ENCODE results near the gene ODF2.

DNA sequence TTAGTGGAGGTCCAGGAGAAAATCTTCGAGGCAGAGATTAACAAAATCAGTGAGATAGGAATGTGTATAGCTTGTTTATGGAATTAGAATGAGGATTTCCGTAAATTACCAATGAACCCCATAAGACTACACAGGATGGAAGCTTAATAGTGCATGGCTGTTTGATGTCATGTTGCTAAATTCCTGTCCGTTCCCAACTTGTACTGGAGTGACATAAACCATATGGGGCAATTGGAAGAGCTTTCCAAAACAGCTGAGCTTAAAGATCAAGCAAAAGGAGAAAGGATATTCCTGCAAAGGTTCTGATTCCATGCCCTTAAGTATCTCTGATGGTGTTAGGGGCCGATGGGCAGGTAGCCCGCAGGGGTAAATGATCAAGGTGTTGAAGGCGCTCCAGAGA lies 66.2 kb downstream of the ODF2 start:
- TF ChIP-seq, protein P1, sequence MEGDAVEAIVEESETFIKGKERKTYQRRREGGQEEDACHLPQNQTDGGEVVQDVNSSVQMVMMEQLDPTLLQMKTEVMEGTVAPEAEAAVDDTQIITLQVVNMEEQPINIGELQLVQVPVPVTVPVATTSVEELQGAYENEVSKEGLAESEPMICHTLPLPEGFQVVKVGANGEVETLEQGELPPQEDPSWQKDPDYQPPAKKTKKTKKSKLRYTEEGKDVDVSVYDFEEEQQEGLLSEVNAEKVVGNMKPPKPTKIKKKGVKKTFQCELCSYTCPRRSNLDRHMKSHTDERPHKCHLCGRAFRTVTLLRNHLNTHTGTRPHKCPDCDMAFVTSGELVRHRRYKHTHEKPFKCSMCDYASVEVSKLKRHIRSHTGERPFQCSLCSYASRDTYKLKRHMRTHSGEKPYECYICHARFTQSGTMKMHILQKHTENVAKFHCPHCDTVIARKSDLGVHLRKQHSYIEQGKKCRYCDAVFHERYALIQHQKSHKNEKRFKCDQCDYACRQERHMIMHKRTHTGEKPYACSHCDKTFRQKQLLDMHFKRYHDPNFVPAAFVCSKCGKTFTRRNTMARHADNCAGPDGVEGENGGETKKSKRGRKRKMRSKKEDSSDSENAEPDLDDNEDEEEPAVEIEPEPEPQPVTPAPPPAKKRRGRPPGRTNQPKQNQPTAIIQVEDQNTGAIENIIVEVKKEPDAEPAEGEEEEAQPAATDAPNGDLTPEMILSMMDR (IDR thresholded peaks at IDR 0.05): no peak
- TF ChIP-seq PRRX2 (CRISPR knock-in tag; IDR thresholded peaks at IDR 0.05) (no peak), CBFB (CRISPR knock-in tag; IDR thresholded peaks at IDR 0.05; ENCODE audit: low read depth) (no peak), TCF7 (CRISPR knock-in tag; IDR thresholded peaks at IDR 0.05; ENCODE audit: low read depth) (no peak), NR2C2 (CRISPR knock-in tag; IDR thresholded peaks at IDR 0.05) (no peak), ESRRA (CRISPR knock-in tag; IDR thresholded peaks at IDR 0.05; ENCODE audit: borderline replicate concordance) (no peak), ZNF416 (CRISPR knock-in tag; IDR thresholded peaks at IDR 0.05) (no peak)
- TF ChIP-seq, protein P2, sequence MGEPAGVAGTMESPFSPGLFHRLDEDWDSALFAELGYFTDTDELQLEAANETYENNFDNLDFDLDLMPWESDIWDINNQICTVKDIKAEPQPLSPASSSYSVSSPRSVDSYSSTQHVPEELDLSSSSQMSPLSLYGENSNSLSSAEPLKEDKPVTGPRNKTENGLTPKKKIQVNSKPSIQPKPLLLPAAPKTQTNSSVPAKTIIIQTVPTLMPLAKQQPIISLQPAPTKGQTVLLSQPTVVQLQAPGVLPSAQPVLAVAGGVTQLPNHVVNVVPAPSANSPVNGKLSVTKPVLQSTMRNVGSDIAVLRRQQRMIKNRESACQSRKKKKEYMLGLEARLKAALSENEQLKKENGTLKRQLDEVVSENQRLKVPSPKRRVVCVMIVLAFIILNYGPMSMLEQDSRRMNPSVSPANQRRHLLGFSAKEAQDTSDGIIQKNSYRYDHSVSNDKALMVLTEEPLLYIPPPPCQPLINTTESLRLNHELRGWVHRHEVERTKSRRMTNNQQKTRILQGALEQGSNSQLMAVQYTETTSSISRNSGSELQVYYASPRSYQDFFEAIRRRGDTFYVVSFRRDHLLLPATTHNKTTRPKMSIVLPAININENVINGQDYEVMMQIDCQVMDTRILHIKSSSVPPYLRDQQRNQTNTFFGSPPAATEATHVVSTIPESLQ (CRISPR knock-in tag; IDR thresholded peaks at IDR 0.05): no peak
- TF ChIP-seq, protein P3, sequence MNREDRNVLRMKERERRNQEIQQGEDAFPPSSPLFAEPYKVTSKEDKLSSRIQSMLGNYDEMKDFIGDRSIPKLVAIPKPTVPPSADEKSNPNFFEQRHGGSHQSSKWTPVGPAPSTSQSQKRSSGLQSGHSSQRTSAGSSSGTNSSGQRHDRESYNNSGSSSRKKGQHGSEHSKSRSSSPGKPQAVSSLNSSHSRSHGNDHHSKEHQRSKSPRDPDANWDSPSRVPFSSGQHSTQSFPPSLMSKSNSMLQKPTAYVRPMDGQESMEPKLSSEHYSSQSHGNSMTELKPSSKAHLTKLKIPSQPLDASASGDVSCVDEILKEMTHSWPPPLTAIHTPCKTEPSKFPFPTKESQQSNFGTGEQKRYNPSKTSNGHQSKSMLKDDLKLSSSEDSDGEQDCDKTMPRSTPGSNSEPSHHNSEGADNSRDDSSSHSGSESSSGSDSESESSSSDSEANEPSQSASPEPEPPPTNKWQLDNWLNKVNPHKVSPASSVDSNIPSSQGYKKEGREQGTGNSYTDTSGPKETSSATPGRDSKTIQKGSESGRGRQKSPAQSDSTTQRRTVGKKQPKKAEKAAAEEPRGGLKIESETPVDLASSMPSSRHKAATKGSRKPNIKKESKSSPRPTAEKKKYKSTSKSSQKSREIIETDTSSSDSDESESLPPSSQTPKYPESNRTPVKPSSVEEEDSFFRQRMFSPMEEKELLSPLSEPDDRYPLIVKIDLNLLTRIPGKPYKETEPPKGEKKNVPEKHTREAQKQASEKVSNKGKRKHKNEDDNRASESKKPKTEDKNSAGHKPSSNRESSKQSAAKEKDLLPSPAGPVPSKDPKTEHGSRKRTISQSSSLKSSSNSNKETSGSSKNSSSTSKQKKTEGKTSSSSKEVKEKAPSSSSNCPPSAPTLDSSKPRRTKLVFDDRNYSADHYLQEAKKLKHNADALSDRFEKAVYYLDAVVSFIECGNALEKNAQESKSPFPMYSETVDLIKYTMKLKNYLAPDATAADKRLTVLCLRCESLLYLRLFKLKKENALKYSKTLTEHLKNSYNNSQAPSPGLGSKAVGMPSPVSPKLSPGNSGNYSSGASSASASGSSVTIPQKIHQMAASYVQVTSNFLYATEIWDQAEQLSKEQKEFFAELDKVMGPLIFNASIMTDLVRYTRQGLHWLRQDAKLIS (CRISPR knock-in tag; IDR thresholded peaks at IDR 0.05; ENCODE audit: borderline replicate concordance): no peak
- TF ChIP-seq, protein P4, sequence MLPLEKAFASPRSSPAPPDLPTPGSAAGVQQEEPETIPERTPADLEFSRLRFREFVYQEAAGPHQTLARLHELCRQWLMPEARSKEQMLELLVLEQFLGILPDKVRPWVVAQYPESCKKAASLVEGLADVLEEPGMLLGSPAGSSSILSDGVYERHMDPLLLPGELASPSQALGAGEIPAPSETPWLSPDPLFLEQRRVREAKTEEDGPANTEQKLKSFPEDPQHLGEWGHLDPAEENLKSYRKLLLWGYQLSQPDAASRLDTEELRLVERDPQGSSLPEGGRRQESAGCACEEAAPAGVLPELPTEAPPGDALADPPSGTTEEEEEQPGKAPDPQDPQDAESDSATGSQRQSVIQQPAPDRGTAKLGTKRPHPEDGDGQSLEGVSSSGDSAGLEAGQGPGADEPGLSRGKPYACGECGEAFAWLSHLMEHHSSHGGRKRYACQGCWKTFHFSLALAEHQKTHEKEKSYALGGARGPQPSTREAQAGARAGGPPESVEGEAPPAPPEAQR (CRISPR knock-in tag; IDR thresholded peaks at IDR 0.05): no peak
- TF ChIP-seq, protein P5, sequence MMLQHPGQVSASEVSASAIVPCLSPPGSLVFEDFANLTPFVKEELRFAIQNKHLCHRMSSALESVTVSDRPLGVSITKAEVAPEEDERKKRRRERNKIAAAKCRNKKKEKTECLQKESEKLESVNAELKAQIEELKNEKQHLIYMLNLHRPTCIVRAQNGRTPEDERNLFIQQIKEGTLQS (CRISPR knock-in tag; conservative IDR thresholded peaks at IDR 0.05): no peak
- TF ChIP-seq, protein P6, sequence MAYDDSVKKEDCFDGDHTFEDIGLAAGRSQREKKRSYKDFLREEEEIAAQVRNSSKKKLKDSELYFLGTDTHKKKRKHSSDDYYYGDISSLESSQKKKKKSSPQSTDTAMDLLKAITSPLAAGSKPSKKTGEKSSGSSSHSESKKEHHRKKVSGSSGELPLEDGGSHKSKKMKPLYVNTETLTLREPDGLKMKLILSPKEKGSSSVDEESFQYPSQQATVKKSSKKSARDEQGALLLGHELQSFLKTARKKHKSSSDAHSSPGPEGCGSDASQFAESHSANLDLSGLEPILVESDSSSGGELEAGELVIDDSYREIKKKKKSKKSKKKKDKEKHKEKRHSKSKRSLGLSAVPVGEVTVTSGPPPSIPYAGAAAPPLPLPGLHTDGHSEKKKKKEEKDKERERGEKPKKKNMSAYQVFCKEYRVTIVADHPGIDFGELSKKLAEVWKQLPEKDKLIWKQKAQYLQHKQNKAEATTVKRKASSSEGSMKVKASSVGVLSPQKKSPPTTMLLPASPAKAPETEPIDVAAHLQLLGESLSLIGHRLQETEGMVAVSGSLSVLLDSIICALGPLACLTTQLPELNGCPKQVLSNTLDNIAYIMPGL (CRISPR knock-in tag; IDR thresholded peaks at IDR 0.05): no peak
- TF ChIP-seq, protein P7, sequence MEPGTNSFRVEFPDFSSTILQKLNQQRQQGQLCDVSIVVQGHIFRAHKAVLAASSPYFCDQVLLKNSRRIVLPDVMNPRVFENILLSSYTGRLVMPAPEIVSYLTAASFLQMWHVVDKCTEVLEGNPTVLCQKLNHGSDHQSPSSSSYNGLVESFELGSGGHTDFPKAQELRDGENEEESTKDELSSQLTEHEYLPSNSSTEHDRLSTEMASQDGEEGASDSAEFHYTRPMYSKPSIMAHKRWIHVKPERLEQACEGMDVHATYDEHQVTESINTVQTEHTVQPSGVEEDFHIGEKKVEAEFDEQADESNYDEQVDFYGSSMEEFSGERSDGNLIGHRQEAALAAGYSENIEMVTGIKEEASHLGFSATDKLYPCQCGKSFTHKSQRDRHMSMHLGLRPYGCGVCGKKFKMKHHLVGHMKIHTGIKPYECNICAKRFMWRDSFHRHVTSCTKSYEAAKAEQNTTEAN (CRISPR knock-in tag; IDR thresholded peaks at IDR 0.05): no peak
- TF ChIP-seq, protein P8, sequence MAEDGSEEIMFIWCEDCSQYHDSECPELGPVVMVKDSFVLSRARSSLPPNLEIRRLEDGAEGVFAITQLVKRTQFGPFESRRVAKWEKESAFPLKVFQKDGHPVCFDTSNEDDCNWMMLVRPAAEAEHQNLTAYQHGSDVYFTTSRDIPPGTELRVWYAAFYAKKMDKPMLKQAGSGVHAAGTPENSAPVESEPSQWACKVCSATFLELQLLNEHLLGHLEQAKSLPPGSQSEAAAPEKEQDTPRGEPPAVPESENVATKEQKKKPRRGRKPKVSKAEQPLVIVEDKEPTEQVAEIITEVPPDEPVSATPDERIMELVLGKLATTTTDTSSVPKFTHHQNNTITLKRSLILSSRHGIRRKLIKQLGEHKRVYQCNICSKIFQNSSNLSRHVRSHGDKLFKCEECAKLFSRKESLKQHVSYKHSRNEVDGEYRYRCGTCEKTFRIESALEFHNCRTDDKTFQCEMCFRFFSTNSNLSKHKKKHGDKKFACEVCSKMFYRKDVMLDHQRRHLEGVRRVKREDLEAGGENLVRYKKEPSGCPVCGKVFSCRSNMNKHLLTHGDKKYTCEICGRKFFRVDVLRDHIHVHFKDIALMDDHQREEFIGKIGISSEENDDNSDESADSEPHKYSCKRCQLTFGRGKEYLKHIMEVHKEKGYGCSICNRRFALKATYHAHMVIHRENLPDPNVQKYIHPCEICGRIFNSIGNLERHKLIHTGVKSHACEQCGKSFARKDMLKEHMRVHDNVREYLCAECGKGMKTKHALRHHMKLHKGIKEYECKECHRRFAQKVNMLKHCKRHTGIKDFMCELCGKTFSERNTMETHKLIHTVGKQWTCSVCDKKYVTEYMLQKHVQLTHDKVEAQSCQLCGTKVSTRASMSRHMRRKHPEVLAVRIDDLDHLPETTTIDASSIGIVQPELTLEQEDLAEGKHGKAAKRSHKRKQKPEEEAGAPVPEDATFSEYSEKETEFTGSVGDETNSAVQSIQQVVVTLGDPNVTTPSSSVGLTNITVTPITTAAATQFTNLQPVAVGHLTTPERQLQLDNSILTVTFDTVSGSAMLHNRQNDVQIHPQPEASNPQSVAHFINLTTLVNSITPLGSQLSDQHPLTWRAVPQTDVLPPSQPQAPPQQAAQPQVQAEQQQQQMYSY (CRISPR knock-in tag; IDR thresholded peaks at IDR 0.05): no peak

Data from WTC11 (cell line).